Testis (tissue), 3 donors: ENCODE measurements around the gene THAP12. TPM values are rescaled to one million over a fixed set of nuclear protein-coding genes. Genes with fewer than 3 reads are reported as not detected.
"Not testable (repeated sequence)": the region's sequence is repeated elsewhere in the genome, so short reads cannot be mapped to it uniquely, and the experiment has no call there.

Source experiments
- DNase-seq: peaks from one replicate; pipeline ENCODE4 v3.0.0-alpha.2; 2019
- H3K27ac ChIP-seq, 2 donors: fragments of 200-600 bp; sonication (generic); one replicate each; pipeline ENCODE4 v1.5.1; 2019
- H3K27me3 ChIP-seq: fragments of 200-600 bp; sonication (generic); one replicate; pipeline ENCODE4 v1.5.1; 2019
- H3K36me3 ChIP-seq: fragments of 200-600 bp; sonication (generic); one replicate; pipeline ENCODE4 v1.5.1; 2017; ENCODE audit warnings: low read depth; ENCODE audit errors: missing control alignments
- H3K4me1 ChIP-seq: fragments of 200-600 bp; sonication (generic); one replicate; pipeline ENCODE4 v1.5.1; 2019
- H3K4me3 ChIP-seq, 2 donors: fragments of 200-600 bp; sonication (generic); one replicate each; pipeline ENCODE4 v1.5.1; 2017 to 2019
- H3K9me3 ChIP-seq: fragments of 200-600 bp; sonication (generic); one replicate; pipeline ENCODE4 v1.5.1; 2017
- CTCF ChIP-seq, 3 experiments: fragments of 450-650 bp in 2 of 3; fragments of 200-600 bp in 1 of 3; sonication (generic) in 1 of 3; IDR thresholded peaks; one replicate each; pipeline ENCODE4 v1.5.1; 2016 to 2019; ENCODE audit warnings: antibody characterized with exemption in 3 of 3, mild to moderate bottlenecking in 2 of 3, moderate library complexity in 1 of 3
- POLR2A ChIP-seq: fragments of 450-650 bp; IDR thresholded peaks from one replicate; pipeline ENCODE4 v1.6.1; 2017; ENCODE audit warnings: antibody characterized with exemption, mild to moderate bottlenecking, moderate library complexity
- WGBS, 2 donors: methylation state at CpG; one replicate each; pipeline ENCODE4 v1.1.5; 2018; 5-methylcytosine and 5-hydroxymethylcytosine counted together
- intact Hi-C: fragments of 100-400 bp; cut with DNase I; formaldehyde crosslinking; loops from one replicate; pipeline ENCODE4 v1.15.1; 2023; ENCODE audit warnings: low total_unique reads
- polyA plus RNA-seq: library from polyadenylated mRNA; stranded (reverse); fragments of 350-450 nt; fragmentation: Illumina TruSeq; extraction: RNeasy Lipid Tissue Mini Kit (QIAGEN cat#74804); gene quantifications from one replicate; pipeline ENCODE4 v1.2.3, GENCODE V29; 2014; ENCODE audit warnings: low read depth, low replicate concordance; ENCODE audit not compliant: insufficient read depth
- total RNA-seq, 2 donors: library from RNA; depleted of rRNA; stranded (reverse); fragments of >200 nt; gene quantifications; one replicate each; pipeline ENCODE4 v1.2.3, GENCODE V29; 2016

THAP12 gene
- total and polyA plus RNA-seq, 3 donors from 2014 or later: 37.7 to 41.0 (median 39.8) TPM

GRCh38 chr11:76325185-76325584 is 55.7 kb downstream of the THAP12 start:
- no peak overlapping the region for H3K27ac ChIP-seq
- DNase-seq: no peak
- WGBS, 2 donors: 95 to 98% methylated on average over 2 of the region's 2 CpGs

GRCh38 chr11:76323804-76324203 is 57.1 kb downstream of the THAP12 start:
- TF ChIP-seq CTCF (IDR thresholded peaks at IDR 0.05) (no peak), POLR2A (no peak)
- intact Hi-C loops: no loop called here
- Histone ChIP-seq H3K4me3 (no peak overlapping the region), H3K27ac (no peak overlapping the region), H3K4me1 (no peaks in the 10 kb centered on the region), H3K36me3 (no peaks in the 10 kb centered on the region), H3K9me3 (no peaks in the 10 kb centered on the region), H3K27me3 (no peaks in the 10 kb centered on the region)
- DNase-seq: no peak
- WGBS, 2 donors: 94 to 98% methylated on average over 6 of the region's 6 CpGs

More at GRCh38 chr11:76325185-76325584, 55.7 kb downstream of the THAP12 start:
- H3K27me3 ChIP-seq: no peaks in the 10 kb centered on the region
- H3K4me3 ChIP-seq: no peak overlapping the region
- no peaks in the 10 kb centered on the region for H3K9me3 ChIP-seq
- no peaks in the 10 kb centered on the region for H3K4me1 ChIP-seq
- no peaks in the 10 kb centered on the region for H3K36me3 ChIP-seq
- no peak for TF ChIP-seq POLR2A
- TF ChIP-seq CTCF (IDR thresholded peaks at IDR 0.05): no peak
- intact Hi-C loops: no loop called here

DNA sequence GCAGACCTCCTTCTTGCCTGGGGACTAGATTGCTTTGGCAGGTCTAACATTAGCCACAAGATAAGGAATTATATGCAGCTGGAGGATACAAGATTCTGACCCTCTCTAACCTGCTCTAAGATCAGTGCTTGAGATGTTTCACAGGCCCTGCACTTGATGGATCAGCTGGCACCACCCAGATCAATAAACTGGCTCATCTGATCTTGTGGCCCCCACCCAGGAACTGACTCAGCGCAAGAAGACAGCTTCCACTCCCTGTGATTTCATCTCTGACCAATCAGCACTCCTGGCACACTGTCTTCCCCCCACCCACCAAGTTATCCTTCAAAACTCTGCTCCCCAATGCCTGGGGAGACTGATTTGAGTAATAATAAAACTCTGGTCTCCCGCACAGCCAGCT is 57.6 kb downstream of the THAP12 start:
- intact Hi-C loops, H3K4me3 ChIP-seq, H3K9me3 ChIP-seq, H3K4me1 ChIP-seq, H3K27me3 ChIP-seq, DNase-seq, H3K27ac ChIP-seq, H3K36me3 ChIP-seq: not testable (repeated sequence)
- 86 to 100% methylated on average over 2 of the region's 2 CpGs for WGBS, 2 donors

DNA sequence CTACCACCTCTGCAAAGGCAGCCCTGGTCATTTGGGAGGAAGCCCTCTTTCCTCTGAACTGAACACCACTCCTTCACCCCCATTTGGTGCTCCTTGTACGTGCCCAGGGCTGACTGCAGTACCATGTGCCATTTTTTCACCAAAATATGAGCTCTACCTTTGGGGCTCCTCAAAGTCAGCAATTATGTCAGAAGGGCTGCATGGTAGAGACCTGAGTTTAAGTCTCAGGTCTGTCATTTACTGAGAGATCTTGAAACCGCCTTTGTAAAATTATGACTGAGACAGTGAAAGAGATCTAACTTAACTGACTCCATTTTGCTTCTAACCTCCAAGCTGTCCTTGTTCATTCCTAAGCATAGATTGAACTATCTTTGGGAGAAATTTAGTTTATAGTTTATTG is 58.0 kb downstream of the THAP12 start:
- intact Hi-C loops: no loop called here

DNA sequence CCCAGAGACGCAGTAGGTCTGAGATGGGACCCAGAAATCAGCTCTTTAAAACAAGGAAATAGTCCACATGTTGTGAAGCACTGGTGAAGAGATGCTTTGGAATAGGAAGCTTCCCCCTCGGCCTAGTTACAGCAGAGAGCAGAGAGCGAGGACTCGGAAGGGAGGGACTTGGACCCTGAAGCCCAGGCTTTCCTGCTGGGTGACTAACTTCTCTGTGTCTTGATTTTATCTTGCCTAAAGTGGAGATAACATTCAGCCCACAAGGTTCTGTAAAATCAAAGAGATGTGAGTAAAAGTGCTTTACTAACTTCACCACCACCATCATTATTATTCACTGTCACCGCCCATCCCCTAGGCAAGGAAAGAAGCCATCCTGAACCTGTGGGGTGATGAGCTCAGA is 58.4 kb downstream of the THAP12 start:
- intact Hi-C loops: no loop called here
- DNase-seq: no peak

More for the DNA sequence above, 58.0 kb downstream of the THAP12 start:
- Histone ChIP-seq H3K27ac (no peak overlapping the region), H3K4me3 (no peak overlapping the region), H3K9me3 (no peaks in the 10 kb centered on the region), H3K27me3 (no peaks in the 10 kb centered on the region), H3K36me3 (no peaks in the 10 kb centered on the region), H3K4me1 (no peaks in the 10 kb centered on the region)
- DNase-seq: no peak
- no peak for TF ChIP-seq CTCF (IDR thresholded peaks at IDR 0.05)
- TF ChIP-seq POLR2A: no peak
- WGBS, 2 donors: 96 to 97% methylated on average over 2 of the region's 2 CpGs

More for the DNA sequence above, 58.4 kb downstream of the THAP12 start:
- WGBS, 2 donors: 61 to 80% methylated on average over 5 of the region's 5 CpGs
- Histone ChIP-seq H3K36me3 (no peaks in the 10 kb centered on the region), H3K4me3 (no peak overlapping the region), H3K27me3 (no peaks in the 10 kb centered on the region), H3K27ac (no peak overlapping the region), H3K9me3 (no peaks in the 10 kb centered on the region), H3K4me1 (no peaks in the 10 kb centered on the region)
- no peak for TF ChIP-seq CTCF (IDR thresholded peaks at IDR 0.05)
- TF ChIP-seq POLR2A: no peak
